Thoracic aorta (tissue), 2 donors: ENCODE data around the gene OSBP2. TPM values are rescaled to one million over a fixed set of nuclear protein-coding genes. Genes with fewer than 3 reads are reported as not detected.

Source experiments
- ATAC-seq: fragments of 150-250 bp; one replicate; pipeline ENCODE4 v1.8.0; 2017; ENCODE audit warnings: low read depth; ENCODE audit not compliant: insufficient number of reproducible peaks, low FRiP score
- DNase-seq: peaks from one replicate; pipeline ENCODE4 v3.0.0-alpha.2; 2020; ENCODE audit warnings: low spot score
- H3K27ac ChIP-seq, 2 donors: fragments of 200-600 bp; sonication (generic); 1 replicate in 1 of 2; 2 replicates in 1 of 2; pipeline ENCODE4 v1.5.1; 2016; ENCODE audit warnings: mild to moderate bottlenecking in 2 of 2, moderate library complexity in 2 of 2
- H3K27me3 ChIP-seq: fragments of 200-600 bp; sonication (generic); replicated peaks from 2 replicates; pipeline ENCODE4 v1.6.0; 2016; ENCODE audit warnings: mild to moderate bottlenecking; ENCODE audit not compliant: insufficient read depth
- H3K36me3 ChIP-seq: fragments of 200-600 bp; sonication (generic); one replicate; pipeline ENCODE4 v1.5.1; 2016
- H3K4me1 ChIP-seq, 2 donors: fragments of 200-600 bp; sonication (generic); 1 replicate in 1 of 2; 2 replicates in 1 of 2; pipeline versions ENCODE4 v1.5.1 to v1.6.0; 2016; ENCODE audit warnings: low read depth in 2 of 2, mild to moderate bottlenecking in 1 of 2; ENCODE audit not compliant: control insufficient read depth in 1 of 2
- H3K4me3 ChIP-seq: fragments of 200-600 bp; sonication (generic); 2 replicates; pipeline ENCODE4 v1.5.1; 2016; ENCODE audit warnings: mild to moderate bottlenecking
- H3K9me3 ChIP-seq: fragments of 200-600 bp; sonication (generic); 2 replicates; pipeline ENCODE4 v1.5.1; 2016
- CTCF ChIP-seq: fragments of 200-600 bp; sonication (generic); IDR thresholded peaks from one replicate; pipeline ENCODE4 v1.5.1; 2019; ENCODE audit warnings: antibody characterized with exemption
- total RNA-seq, 2 donors: library from RNA; depleted of rRNA; stranded (reverse); fragments of >200 nt; gene quantifications; one replicate each; pipeline versions ENCODE4 v1.1.0 to v1.2.3, GENCODE V29; 2016

The OSBP2 gene
- total RNA-seq, 2 donors from 2014 or later: 0.71 to 3.0 TPM

DNA sequence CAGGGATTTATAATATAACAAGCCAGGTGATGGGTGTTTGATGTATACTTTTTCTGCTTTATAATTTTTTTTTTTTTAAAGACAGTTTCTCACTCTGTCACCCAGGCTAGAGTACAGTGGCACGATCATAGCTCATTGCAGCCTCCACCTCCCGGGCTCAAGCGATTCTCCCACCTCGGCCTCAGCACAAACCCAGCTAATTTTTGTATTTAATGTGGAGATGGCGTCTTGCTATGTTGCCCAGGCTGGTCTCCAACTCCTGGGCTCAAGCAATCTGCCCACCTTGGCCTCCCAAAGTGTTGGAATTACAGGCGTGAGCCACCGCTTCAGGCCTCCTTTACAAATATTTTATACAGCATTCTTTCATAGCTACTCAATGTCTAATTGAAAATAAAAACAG, 225.3 kb downstream of the OSBP2 start:
- no peak for ATAC-seq

GRCh38 chr22:30920407-30920806, 225.7 kb downstream of the OSBP2 start:
- Histone ChIP-seq H3K27me3 (no peaks in the 10 kb centered on the region), H3K9me3 (peaks cover 6% of the 10 kb centered on the region), H3K27ac (no peak overlapping the region), H3K36me3 (peaks cover 2% of the 10 kb centered on the region), H3K4me1 (peaks cover 0 to 14% of the 10 kb centered on the region in 2 donors), H3K4me3 (peak overlapping the region; percentile 72)
- DNase-seq: peak; percentile 45
- no peak for ATAC-seq
- peak; percentile 91 for TF ChIP-seq CTCF

More for the DNA sequence above, 225.3 kb downstream of the OSBP2 start:
- peaks cover 0 to 14% of the 10 kb centered on the region in 2 donors for H3K4me1 ChIP-seq
- H3K36me3 ChIP-seq: no peaks in the 10 kb centered on the region
- no peak overlapping the region for H3K27ac ChIP-seq
- no peaks in the 10 kb centered on the region for H3K27me3 ChIP-seq
- H3K4me3 ChIP-seq: peak overlapping the region; percentile 72
- H3K9me3 ChIP-seq: peaks cover 7% of the 10 kb centered on the region
- DNase-seq: no peak
- no peak for TF ChIP-seq CTCF

DNA sequence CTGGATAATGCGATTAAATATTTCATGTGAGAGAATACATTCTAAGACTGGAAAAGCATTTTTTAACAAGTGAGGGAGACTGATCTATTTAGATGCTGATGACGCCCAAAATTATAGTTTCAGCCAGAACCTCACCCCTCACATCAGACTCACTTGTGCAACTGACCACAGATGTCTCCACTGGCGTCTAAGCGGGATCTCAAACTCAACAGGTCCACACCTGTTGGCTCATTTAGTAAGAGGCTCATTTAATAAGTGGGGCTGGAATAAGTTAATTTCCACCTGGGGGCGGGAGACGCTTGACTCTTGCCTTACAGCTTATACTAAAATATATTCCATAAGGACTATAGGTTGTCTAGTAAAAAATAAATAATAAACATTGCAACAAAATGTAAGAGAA, 226.4 kb downstream of the OSBP2 start:
- Histone ChIP-seq H3K27ac (no peak overlapping the region), H3K4me1 (peaks cover 0 to 14% of the 10 kb centered on the region in 2 donors), H3K27me3 (no peaks in the 10 kb centered on the region), H3K4me3 (peak overlapping the region; percentile 72), H3K36me3 (peaks cover 9% of the 10 kb centered on the region), H3K9me3 (no peaks in the 10 kb centered on the region)
- no peak for ATAC-seq
- no peak for DNase-seq
- TF ChIP-seq CTCF: no peak

- DNase-seq (no peak), ATAC-seq (no peak)
- no peaks in the 10 kb centered on the region for H3K27me3 ChIP-seq
- peak overlapping the region; percentile 53 to 54 for H3K27ac ChIP-seq
- peak overlapping the region; percentile 72 for H3K4me3 ChIP-seq
- no peak for TF ChIP-seq CTCF
- H3K4me1 ChIP-seq: peaks cover 0 to 14% of the 10 kb centered on the region in 2 donors
- H3K9me3 ChIP-seq: no peaks in the 10 kb centered on the region
- H3K36me3 ChIP-seq: peaks cover 15% of the 10 kb centered on the region
Measured at GRCh38 chr22:30922151-30922611, 227.5 kb downstream of the OSBP2 start.

- Histone ChIP-seq H3K27me3 (no peaks in the 10 kb centered on the region), H3K4me3 (no peak overlapping the region), H3K27ac (no peak overlapping the region), H3K36me3 (peaks cover 27% of the 10 kb centered on the region), H3K4me1 (peaks cover 0 to 14% of the 10 kb centered on the region in 2 donors), H3K9me3 (no peaks in the 10 kb centered on the region)
- no peak for ATAC-seq
- TF ChIP-seq CTCF: no peak
- DNase-seq: no peak
Measured at GRCh38 chr22:30923168-30923900, 228.7 kb downstream of the OSBP2 start.
